Activated gamma-delta T cell treated with Interleukin-2 at 50 U/mL for 16 hours (primary cell): Measurements from ENCODE around the gene SBF2.

Experiments
- DNase-seq: peaks from one replicate; pipeline ENCODE4 v3.0.0-alpha.2; 2020

The SBF2 gene

DNA sequence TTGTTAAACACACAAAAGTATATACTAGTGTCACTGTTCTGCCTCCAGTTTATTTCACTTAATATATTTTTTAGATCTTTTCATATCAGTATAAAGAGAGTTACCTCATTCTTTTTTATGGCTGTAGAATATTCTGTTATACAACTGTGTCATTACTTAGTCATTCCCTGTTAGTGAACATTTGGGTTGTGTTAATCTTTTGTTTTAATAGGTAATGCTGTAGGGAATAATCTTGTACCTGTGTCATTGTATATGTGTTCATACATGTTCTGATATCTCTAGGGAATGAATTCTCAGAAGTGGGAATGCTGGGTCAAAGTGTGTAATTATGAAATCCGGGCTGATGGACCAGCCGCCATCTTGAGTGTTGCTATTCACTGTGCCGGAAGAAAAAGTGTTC is 558.8 kb downstream of the SBF2 start:
- no peak for DNase-seq

DNA sequence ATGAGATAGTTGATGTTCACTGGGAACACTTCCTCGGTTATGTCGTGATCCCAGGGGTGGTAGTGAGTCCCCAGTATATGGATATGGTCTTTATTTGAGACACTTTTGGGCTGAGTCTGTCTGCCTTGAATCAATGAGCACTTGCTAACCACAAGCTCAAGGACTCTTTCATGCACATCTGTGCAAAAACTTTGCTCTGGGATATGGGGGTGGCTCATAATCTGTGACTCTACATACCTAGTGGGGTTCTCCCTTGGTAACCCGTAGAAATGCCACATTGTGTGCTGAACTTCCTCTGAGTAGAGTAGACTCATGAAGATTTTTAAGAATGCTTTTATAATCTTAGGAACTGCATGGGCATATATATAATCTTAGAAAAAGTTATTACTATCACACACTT is 560.8 kb downstream of the SBF2 start:
- DNase-seq, result no peak

DNA sequence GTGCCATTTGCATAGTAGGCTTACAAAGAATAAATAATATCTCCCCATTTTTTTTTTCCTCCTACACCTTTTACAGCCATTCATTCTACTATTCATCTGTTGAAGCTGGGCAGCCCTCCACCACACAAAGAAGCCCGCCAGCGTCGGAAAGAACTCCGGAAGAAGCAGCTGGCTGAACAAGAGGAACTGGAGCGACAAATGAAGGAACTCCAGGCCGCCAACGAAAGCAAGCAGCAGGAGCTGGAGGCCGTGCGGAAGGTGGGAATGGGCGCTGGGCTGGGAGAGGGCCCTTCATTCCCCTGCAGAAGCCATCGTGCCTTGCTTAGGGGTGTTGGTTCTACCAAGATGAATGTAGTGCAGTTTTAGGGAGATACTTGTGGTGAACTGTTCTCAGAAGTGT is 561.6 kb downstream of the SBF2 start:
- no peak for DNase-seq

DNA sequence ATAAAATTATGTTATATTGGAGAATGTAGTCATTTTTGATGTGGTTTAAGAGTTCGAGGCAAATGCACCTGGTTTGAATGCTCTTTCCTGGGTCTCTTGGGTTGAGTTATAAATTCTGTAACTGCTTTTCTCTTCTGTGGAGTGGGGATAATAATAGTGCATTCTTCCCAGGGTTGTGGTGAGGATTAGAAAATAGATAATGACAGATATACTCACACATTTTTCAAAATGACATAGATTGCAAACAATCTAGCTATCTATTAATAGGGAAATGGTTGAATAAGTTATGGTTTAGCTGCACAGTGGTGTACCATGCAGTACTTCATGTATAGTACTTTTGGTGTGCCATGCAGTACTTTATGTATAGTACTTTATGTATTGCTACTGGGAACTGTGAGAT is 562.8 kb downstream of the SBF2 start:
- DNase-seq, result no peak
